ENCODE measurements around the gene LRIG1.

LRIG1 gene

GRCh38 chr3:66338927-66339326 is 161.9 kb downstream of the LRIG1 start:
- no peak for TF ChIP-seq CTCF (IDR thresholded peaks at IDR 0.05; ENCODE audit: low read length, missing control alignments)
- H3K4me3 ChIP-seq (replicated peaks; ENCODE audit: low read depth, low read length), result no peak overlapping the region
- peak; percentile 13 for DNase-seq (ENCODE audit: low read depth)

GRCh38 chr3:66336333-66336766 is 164.5 kb downstream of the LRIG1 start:
- no peak for TF ChIP-seq CTCF (IDR thresholded peaks at IDR 0.05; ENCODE audit: low read length, missing control alignments)
- H3K4me3 ChIP-seq (replicated peaks; ENCODE audit: low read depth, low read length), result peak overlapping the region; percentile 4
- DNase-seq (ENCODE audit: low read depth), result peak; percentile 69

- no peak for TF ChIP-seq CTCF (IDR thresholded peaks at IDR 0.05; ENCODE audit: low read length, missing control alignments)
- H3K4me3 ChIP-seq (replicated peaks; ENCODE audit: low read depth, low read length), result no peak overlapping the region
- DNase-seq (ENCODE audit: low read depth), result no peak
These were observed 165.2 kb downstream of the LRIG1 start for GRCh38 chr3:66335671-66336070.
